Common myeloid progenitor, CD34-positive (primary cell): ENCODE data around the gene GPX4.
A peak's percentile ranks its signal among the peaks of the same experiment; 100 is the strongest.
"Not testable (repeated sequence)": the region's sequence is repeated elsewhere in the genome, so short reads cannot be mapped to it uniquely, and the experiment has no call there.

Source experiments
- CTCF ChIA-PET: fragments of 350-600 bp; sonication (Branson Sonifier 250); formaldehyde crosslinking; loops from one replicate; lab custom pipeline; 2021; ENCODE audit warnings: antibody characterized with exemption; lab: Charles Lee
- POLR2A ChIA-PET: fragments of 350-600 bp; sonication (Branson Sonifier 250); formaldehyde crosslinking; loops from one replicate; lab custom pipeline; 2021; ENCODE audit warnings: antibody characterized with exemption; lab: Charles Lee
- DNase-seq, 3 donors: peaks; one replicate each; pipeline versions ENCODE4 v3.0.0 to v3.0.0-alpha.2; 2013
- H3K27ac ChIP-seq, 2 experiments: 1 replicate in 1 of 2; 2 replicates in 1 of 2; pipeline ENCODE4 v1.7.0; 2013; ENCODE audit warnings: inconsistent platforms in 2 of 2, low read length in 2 of 2, mild to moderate bottlenecking in 2 of 2, low read depth in 1 of 2, moderate library complexity in 1 of 2; ENCODE audit not compliant: severe bottlenecking in 2 of 2, insufficient read depth in 1 of 2, poor library complexity in 1 of 2
- H3K27me3 ChIP-seq, 5 experiments: replicated peaks in 2 of 5; 1 replicate in 3 of 5; 2 replicates in 2 of 5; pipeline versions ENCODE4 v1.6.1 to v1.7.0; 2013; ENCODE audit warnings: low read length in 4 of 5, mild to moderate bottlenecking in 2 of 5, moderate library complexity in 2 of 5, inconsistent platforms in 1 of 5; ENCODE audit not compliant: insufficient read depth in 5 of 5, control insufficient read depth in 4 of 5
- H3K36me3 ChIP-seq, 4 experiments: 1 replicate in 2 of 4; 2 replicates in 2 of 4; pipeline versions ENCODE4 v1.6.1 to v1.7.0; 2013; ENCODE audit warnings: low read length in 3 of 4, control low read depth in 1 of 4, mild to moderate bottlenecking in 1 of 4; ENCODE audit not compliant: control insufficient read depth in 4 of 4, insufficient read depth in 4 of 4
- H3K4me1 ChIP-seq, 4 experiments: 1 replicate in 3 of 4; 2 replicates in 1 of 4; pipeline versions ENCODE4 v1.6.1 to v1.7.1; 2013; ENCODE audit warnings: low read length in 3 of 4, mild to moderate bottlenecking in 3 of 4, control low read depth in 1 of 4, inconsistent platforms in 1 of 4, moderate library complexity in 1 of 4; ENCODE audit not compliant: control insufficient read depth in 4 of 4, insufficient read depth in 4 of 4; ENCODE audit errors: control extremely low read depth in 1 of 4
- H3K4me3 ChIP-seq, 7 experiments: 1 replicate in 4 of 7; 2 replicates in 3 of 7; pipeline versions ENCODE4 v1.5.1 to v1.7.0; 2013; ENCODE audit warnings: mild to moderate bottlenecking in 7 of 7, low read length in 6 of 7, moderate library complexity in 6 of 7, inconsistent platforms in 2 of 7, low read depth in 2 of 7, control low read depth in 1 of 7; ENCODE audit not compliant: insufficient read depth in 4 of 7, control insufficient read depth in 1 of 7; ENCODE audit errors: extremely low read depth in 1 of 7
- H3K9me3 ChIP-seq, 5 experiments: 1 replicate in 4 of 5; 2 replicates in 1 of 5; pipeline versions ENCODE4 v1.6.1 to v1.7.1; 2013; ENCODE audit warnings: low read length in 4 of 5, mild to moderate bottlenecking in 2 of 5, inconsistent platforms in 1 of 5, low read depth in 1 of 5, moderate library complexity in 1 of 5; ENCODE audit not compliant: control insufficient read depth in 4 of 5, insufficient read depth in 2 of 5; ENCODE audit errors: control extremely low read depth in 1 of 5
- WGBS: methylation state at CpG from one replicate; pipeline ENCODE4 v1.1.5; 2013; ENCODE audit not compliant: insufficient coverage; 5-methylcytosine and 5-hydroxymethylcytosine counted together

GPX4 gene

DNA sequence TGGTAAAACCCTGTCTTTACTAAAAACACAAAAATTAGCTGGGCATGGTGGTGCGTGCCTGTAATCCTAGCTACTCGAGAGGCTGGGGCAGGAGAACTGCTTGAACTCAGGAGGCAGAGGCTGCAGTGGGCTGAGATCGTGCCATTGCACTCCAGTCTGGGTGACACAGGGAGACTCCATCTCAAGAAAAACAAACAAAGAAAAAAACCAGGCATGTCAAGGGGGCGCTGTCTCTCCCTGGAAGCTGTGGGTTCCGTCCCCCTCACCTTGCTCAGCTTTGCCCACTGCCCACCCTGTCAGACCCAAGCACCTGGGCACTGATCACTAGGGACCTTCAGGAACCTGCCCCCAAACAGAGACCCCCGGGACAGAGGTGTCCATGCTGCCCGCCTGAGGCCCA, 25.3 kb downstream of the GPX4 start:
- CTCF ChIA-PET = interaction anchor here (1.2 to 1.5 kb wide), 2 partner anchors 15 to 88 kb away, joined by 3 to 6 read pairs; no protein-coding TSS in a partner anchor
- POLR2A ChIA-PET = interaction anchor here (0.6 kb wide), 1 partner anchor 142 kb away, joined by 3 read pairs; no protein-coding TSS in a partner anchor
- H3K27me3 ChIP-seq, H3K27ac ChIP-seq, H3K4me3 ChIP-seq, DNase-seq, H3K9me3 ChIP-seq: not testable (repeated sequence)
- WGBS = 95% methylated on average over 5 of the region's 7 CpGs
- Histone ChIP-seq H3K4me1 (peaks cover 0 to 63% (median 51%) of the 10 kb centered on the region in 4 experiments), H3K36me3 (peaks cover 0 to 48% (median 28%) of the 10 kb centered on the region in 4 experiments)

DNA sequence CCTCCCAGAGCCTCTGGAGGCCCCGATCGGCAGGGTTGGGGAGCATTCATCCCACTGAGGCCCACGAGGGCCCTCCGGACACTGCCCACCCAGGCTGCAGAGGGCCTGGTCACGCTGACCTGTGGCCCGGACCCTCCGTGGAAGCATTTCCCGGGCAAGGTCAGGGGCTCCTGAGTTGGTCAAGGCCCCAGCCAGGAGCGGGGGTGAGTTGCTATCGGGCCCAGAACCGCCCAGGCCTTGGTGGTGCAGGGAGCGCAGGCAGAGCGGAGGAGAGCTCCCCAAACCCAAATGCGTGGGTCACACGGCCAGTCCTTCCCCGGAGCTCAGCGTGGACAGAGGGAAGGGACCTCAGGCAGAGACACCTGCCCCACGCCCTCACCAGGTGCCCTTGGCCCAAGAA, 25.7 kb downstream of the GPX4 start:
- WGBS = 97% methylated on average over 17 of the region's 18 CpGs
- no peak overlapping the region for H3K4me3 ChIP-seq
- peaks cover 0 to 48% (median 25%) of the 10 kb centered on the region in 4 experiments for H3K36me3 ChIP-seq
- no peaks in the 10 kb centered on the region for H3K9me3 ChIP-seq
- peaks cover 0 to 68% (median 54%) of the 10 kb centered on the region in 4 experiments for H3K4me1 ChIP-seq
- ChIA-PET CTCF (interaction anchor here (1.2 to 1.5 kb wide), 2 partner anchors 16 to 88 kb away, joined by 3 to 6 read pairs; no protein-coding TSS in a partner anchor), POLR2A (no interaction called here)
- H3K27ac ChIP-seq = no peak overlapping the region
- no peak for DNase-seq
- no peaks in the 10 kb centered on the region for H3K27me3 ChIP-seq

DNA sequence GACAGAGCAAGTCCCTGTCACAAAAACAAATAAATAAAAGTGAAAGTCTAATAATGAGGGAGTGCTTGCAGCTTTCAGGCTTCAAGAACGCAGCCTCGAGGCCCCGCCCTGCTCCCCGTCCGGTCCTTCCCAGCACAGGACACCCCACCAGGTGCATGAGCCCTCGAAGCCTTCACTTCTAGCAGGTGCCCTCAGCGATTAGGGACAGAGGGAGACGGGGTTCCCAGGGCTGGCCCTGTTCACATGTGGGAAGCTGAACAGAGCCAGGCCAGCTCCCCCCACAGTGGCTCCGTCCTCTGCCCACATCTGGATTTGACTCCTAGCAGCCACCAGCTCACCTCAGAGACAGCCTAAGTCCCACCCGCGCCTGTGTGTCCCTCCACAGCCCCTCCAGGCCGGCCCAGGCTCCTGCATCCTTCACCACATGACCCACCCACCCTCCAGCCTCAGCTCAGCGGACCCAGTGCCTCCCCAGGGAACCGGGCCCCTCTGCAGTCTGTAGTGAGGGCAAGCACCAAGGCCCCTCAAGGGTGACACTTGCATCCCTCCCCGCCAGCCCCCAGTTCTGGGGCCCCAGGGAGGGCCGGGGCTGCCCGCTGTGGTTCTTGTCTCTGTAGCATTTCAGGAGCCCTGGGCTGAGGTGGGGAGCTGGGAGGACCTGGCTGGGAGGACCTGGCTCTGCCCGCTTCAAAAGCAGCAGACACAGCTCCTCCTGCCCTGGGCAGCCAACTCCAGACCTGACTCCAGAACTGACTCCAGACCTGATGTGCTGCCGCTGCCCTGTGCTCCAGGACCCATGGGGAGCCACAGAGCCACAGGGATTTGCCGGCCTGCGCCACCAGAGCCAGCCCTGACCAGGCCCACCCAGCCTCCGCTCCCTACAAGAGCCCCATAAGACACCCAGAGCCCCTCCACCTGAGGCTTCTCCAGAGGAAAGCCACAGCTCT, 27.2 kb downstream of the GPX4 start:
- peak overlapping the region; percentile 64 to 88 (median 73) for H3K4me3 ChIP-seq
- peak in 1 of 3 donors; percentile 19 for DNase-seq
- 65% methylated on average over 19 of the region's 22 CpGs for whole genome bisulfite sequencing
- peak overlapping the region; percentile 54 to 84 for H3K27ac ChIP-seq
- H3K4me1 ChIP-seq = peaks cover 0 to 70% (median 62%) of the 10 kb centered on the region in 4 experiments
- ChIA-PET CTCF (interaction anchor here (0.7 to 2.6 kb wide), 5 partner anchors 9 to 90 kb away, joined by 3 to 13 read pairs (median 5); no protein-coding TSS in a partner anchor), POLR2A (interaction anchor here (0.5 to 1.4 kb wide), 6 partner anchors 11 to 142 kb away, joined by 3 to 4 read pairs (median 3); no protein-coding TSS in a partner anchor)
- H3K36me3 ChIP-seq = peaks cover 0 to 49% (median 17%) of the 10 kb centered on the region in 4 experiments
- H3K9me3 ChIP-seq = no peaks in the 10 kb centered on the region
- H3K27me3 ChIP-seq = no peaks in the 10 kb centered on the region

DNA sequence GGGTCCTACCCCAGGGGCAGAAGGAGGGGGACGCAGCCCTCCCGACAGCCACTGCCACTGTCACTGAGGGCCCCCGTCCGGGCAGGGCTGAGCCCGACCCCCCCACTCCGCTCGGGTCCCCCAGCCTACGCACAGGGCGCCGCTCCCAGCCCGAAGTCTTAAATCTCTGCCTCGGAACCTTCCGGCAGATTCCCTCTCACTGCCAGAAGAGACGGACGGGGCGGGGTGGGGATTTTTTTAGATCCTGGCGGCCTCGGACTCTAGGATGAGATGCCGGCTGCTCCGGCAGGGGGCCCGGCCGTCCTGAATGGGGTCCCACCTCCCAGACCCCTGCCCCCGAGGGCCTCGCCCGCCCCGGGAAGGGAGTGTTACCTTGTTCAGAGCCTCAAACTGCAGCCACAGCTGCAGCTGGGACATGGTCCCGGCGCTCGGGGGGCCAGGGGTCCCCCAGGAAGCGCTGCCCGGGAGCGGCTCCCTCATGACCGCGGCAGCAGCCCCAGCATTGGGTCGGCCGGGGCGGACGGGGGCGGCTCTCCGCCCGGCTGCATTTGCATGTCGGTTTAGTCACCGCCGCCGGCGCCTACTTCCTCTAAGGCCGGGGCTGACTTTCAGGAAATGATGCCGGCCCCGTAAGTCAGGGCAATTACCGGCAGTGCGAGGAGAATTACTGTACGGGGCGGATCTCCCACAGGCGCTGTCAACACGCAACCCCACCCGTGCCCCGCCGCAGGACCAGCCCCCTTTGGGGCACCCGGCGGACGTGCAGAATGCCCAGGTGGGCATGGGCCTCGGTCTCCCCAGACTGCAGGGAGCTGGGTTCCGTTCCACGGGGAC, 28.1 kb downstream of the GPX4 start:
- CTCF ChIA-PET = interaction anchor here (0.7 to 2.6 kb wide), 4 partner anchors 18 to 89 kb away, joined by 3 to 13 read pairs (median 4); no protein-coding TSS in a partner anchor
- peak overlapping the region; percentile 54 to 84 for H3K27ac ChIP-seq
- POLR2A ChIA-PET = interaction anchor here (0.5 to 1.6 kb wide), 5 partner anchors 11 to 121 kb away, joined by 3 to 7 read pairs (median 4); no protein-coding TSS in a partner anchor
- peaks cover 0 to 73% (median 68%) of the 10 kb centered on the region in 4 experiments for H3K4me1 ChIP-seq
- peak overlapping the region; percentile 64 to 88 (median 73) for H3K4me3 ChIP-seq
- DNase-seq = peak; percentile 89 to 95 (median 93)
- peaks cover 0 to 40% (median 12%) of the 10 kb centered on the region in 4 experiments for H3K36me3 ChIP-seq
- H3K27me3 ChIP-seq = no peaks in the 10 kb centered on the region
- 0% methylated on average over 61 of the region's 64 CpGs for WGBS
- H3K9me3 ChIP-seq = no peaks in the 10 kb centered on the region

DNA sequence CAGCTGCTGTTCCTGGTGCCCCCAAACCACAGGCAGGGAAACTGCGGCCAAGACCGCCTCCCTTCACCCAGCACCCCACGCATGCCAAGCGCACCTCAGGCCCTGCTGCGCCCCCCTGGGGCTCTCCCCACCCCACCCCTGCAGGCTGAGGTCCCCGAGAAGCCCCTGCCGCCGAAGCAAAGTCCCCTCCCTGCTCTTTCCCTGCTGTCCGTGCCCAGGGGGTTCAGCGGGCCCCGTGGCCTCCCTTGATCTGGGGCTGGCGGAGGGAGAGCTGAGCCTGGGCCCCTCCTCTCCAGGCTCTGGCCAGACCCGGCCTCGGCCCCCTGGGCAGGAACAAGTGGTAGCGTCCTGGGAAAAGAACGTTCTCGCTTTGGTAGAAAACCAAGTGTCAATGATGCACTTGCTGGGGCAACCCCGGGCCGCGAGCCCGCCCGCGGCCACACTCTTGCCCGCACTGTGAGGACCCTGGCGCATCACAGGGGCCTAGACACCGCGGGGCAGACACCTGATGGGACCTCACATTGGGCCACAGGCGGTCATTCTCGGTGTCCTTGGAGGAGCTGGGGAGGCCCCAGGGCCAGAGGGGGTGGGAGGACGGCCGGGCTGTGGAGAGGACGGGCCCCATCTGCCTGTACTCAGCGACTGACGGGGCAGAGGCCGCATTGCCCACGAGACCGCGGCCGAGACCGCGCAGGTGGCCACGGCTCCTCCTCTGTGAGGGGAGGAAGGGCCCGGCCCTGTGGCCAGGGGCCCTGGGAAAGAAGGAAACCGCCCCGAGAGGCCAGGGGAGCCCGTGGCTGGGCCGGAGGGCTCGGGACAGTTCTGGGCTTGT, 29.0 kb downstream of the GPX4 start:
- H3K4me1 ChIP-seq = peaks cover 0 to 74% (median 69%) of the 10 kb centered on the region in 4 experiments
- DNase-seq = peak in 2 of 3 donors; percentile 45 to 79
- H3K36me3 ChIP-seq = peaks cover 0 to 31% (median 5%) of the 10 kb centered on the region in 4 experiments
- peak overlapping the region; percentile 64 to 88 (median 73) for H3K4me3 ChIP-seq
- peak overlapping the region; percentile 46 to 84 for H3K27ac ChIP-seq
- POLR2A ChIA-PET = interaction anchor here (1.0 to 1.6 kb wide), 3 partner anchors 10 to 53 kb away, joined by 3 to 7 read pairs (median 4); no protein-coding TSS in a partner anchor
- H3K9me3 ChIP-seq = no peaks in the 10 kb centered on the region
- WGBS = 12% methylated on average over 40 of the region's 48 CpGs
- CTCF ChIA-PET = interaction anchor here (0.9 to 2.6 kb wide), 5 partner anchors 16 to 69 kb away, joined by 3 to 13 read pairs (median 4); no protein-coding TSS in a partner anchor
- H3K27me3 ChIP-seq = no peaks in the 10 kb centered on the region
